Measurements from ENCODE around the gene ZFYVE16.
"Not testable (repeated sequence)": the region's sequence is repeated elsewhere in the genome, so short reads cannot be mapped to it uniquely, and the experiment has no call there.

ZFYVE16 gene

GRCh38 chr5:80407735-80408483 is at the start of gene ZFYVE16:
Gene ZFYVE16, plus strand, starts transcription at chr5:80408064. Its CDS starts 26,084 bp downstream, at chr5:80434148.
- peak; percentile 81 for DNase-seq (ENCODE audit: low read depth)

GRCh38 chr5:80360914-80361444 is 46.9 kb upstream of the ZFYVE16 start:
- DNase-seq (ENCODE audit: low read depth) = no peak

DNA sequence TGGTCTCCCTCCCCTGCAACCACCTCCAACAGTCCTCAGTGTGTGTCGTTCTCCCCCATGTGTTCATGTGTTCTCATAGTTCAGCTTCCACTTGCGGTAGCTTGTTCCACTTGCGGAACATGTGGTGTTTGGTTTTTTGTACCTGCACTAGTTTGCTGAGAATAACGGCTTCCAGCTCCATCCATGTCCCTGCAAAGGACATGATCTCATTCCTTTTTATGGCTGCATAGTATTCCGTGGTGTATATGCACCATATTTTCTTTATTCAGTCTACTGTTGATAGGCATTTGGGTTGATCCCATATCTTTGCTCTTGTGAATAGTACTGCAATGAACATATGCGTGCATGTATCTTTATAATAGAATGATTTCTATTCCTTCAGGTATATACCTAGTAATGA is 43.0 kb upstream of the ZFYVE16 start:
- no peak for DNase-seq (ENCODE audit: low read depth)

GRCh38 chr5:80368661-80369480 is 39.0 kb upstream of the ZFYVE16 start:
- DNase-seq (ENCODE audit: low read depth) = no peak

- DNase-seq (ENCODE audit: low read depth) = no peak
These were observed 38.3 kb upstream of the ZFYVE16 start for GRCh38 chr5:80369521-80369920.

GRCh38 chr5:80370390-80370789 is 37.5 kb upstream of the ZFYVE16 start:
- no peak for DNase-seq (ENCODE audit: low read depth)

DNA sequence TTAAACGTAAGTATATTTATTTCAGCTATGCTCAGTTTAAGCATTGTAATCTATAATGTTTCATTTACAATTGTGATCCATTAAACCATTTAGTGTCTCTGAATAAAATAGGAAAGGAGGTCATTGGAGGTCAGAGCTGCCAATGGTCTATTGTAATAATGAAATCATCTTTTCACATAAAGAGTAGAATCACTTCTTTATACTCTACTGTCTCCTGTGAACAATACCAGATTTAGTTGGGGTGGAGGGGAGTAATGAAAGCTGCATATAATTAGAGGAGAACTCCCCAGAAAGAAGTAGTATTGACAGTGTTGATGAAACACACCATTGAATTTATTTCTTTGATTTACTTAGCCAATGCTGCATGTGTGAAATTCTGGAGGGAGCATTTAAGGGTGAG is 35.1 kb upstream of the ZFYVE16 start:
- no peak for DNase-seq (ENCODE audit: low read depth)

GRCh38 chr5:80374188-80374587 is 33.7 kb upstream of the ZFYVE16 start:
- DNase-seq (ENCODE audit: low read depth) = no peak

GRCh38 chr5:80376557-80376956 is 31.3 kb upstream of the ZFYVE16 start:
- no peak for DNase-seq (ENCODE audit: low read depth)

- DNase-seq (ENCODE audit: low read depth) = no peak
These were observed 25.4 kb upstream of the ZFYVE16 start for GRCh38 chr5:80382488-80382887.

GRCh38 chr5:80387063-80387768 is 20.6 kb upstream of the ZFYVE16 start:
- no peak for DNase-seq (ENCODE audit: low read depth)

DNA sequence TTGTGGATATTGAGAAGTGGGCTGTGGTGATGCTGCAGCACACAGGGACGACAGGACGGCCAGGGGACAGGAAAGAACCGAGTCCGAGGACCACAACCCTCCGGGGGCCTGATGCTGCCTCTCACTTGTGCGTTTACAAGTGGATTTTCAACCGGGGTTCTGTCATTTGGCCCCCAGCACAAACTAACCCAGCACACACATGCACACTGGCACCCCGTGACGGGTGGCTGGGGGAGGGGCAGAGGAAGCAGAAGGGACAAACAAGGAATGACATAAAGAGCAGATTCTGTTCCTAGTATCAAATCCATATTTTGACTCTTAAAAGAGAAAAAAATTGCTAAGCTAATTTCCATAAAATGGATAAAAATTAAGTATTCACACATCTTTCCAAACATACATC is 18.3 kb upstream of the ZFYVE16 start:
- no peak for DNase-seq (ENCODE audit: low read depth)

GRCh38 chr5:80390413-80390812 is 17.5 kb upstream of the ZFYVE16 start:
- DNase-seq (ENCODE audit: low read depth) = not testable (repeated sequence)

- not testable (repeated sequence) for DNase-seq (ENCODE audit: low read depth)
These were observed 16.6 kb upstream of the ZFYVE16 start for GRCh38 chr5:80391267-80391666.

GRCh38 chr5:80399526-80400239 is 8.2 kb upstream of the ZFYVE16 start:
- DNase-seq (ENCODE audit: low read depth) = no peak

GRCh38 chr5:80400368-80400767 is 7.5 kb upstream of the ZFYVE16 start:
- DNase-seq (ENCODE audit: low read depth) = not testable (repeated sequence)

DNA sequence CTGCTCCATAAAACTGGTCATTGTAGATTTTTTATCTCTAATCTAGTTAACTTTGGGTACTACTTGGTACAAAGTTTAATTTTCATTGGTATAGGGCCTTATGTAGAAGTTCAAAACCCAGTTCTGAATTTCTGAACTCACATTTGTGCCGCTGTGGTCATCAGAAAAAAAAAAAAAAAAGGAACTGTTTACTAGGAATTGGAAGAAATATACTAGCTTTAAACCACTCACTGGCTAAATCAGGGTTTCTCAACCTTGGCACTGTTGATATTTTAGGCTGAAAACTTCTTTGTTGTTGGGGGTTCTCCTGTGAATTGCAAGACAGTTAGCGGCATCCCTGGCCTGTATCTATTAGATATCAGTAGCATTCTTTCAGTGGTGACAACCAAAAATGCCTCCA is 4.1 kb upstream of the ZFYVE16 start:
- DNase-seq (ENCODE audit: low read depth) = no peak

GRCh38 chr5:80406980-80407734 is 707 bp upstream of the ZFYVE16 start:
- DNase-seq (ENCODE audit: low read depth) = no peak

DNA sequence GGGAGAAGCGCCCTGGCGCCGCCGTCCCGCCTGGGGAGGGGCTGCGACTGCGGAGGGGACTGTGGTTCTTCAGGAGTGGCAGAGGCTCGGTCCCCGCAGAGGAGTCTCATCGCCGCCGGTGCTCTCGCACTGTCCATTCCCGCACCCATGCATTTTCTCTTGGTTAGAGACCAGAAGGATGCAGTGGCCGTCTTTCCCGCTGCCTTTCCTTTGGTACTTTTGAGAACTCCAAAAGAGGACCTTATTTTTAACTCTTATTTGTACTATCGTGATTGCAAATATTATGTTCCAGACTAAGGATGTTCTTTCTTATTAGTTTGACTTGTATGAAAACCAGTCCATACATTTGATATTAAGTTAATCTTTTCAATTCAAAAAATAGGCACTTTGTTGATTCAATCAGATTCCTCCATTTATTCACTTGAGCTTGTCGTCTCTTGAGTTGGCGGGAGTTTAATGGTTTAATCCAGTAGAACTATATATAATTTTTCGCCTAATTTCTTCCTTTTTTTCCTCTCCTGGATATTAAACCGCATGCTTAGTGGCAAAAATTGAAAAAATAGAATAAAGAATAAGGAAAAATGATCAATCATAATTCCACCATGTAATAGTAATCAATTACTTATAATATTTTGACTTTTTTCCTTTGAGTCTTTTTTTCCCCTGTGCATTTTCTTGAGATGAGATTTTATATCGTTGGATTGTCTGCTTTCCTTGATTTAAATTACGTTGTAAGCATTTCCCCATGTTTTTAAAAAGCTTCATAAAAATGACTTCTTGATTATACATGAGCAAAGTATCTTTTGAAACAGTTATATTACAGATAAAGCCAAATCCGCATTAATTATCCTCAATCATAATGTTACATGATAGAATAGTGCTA is 861 bp downstream of the ZFYVE16 start:
- DNase-seq (ENCODE audit: low read depth) = no peak

GRCh38 chr5:80409367-80409966 is 1.6 kb downstream of the ZFYVE16 start:
- DNase-seq (ENCODE audit: low read depth) = no peak
